Measurements from ENCODE around the gene PEX12. TPM values are rescaled to one million over a fixed set of nuclear protein-coding genes. Genes with fewer than 3 reads are reported as not detected.

PEX12 gene
- total and polyA plus RNA-seq, 9 of the 15 experiments (the other 6 are each of a cell fraction or from before 2014, with no cell fraction given), result 4.0 to 12.4 (median 6.4) TPM

GRCh38 chr17:35546487-35546886, 31.9 kb downstream of the PEX12 start (continued):
- TF ChIP-seq ZBTB26 (CRISPR knock-in tag; IDR thresholded peaks at IDR 0.05) (no peak), SAFB2 (IDR thresholded peaks at IDR 0.05; ENCODE audit: borderline replicate concordance, low read depth, low read length, severe bottlenecking) (no peak), NR1H2 (CRISPR knock-in tag; IDR thresholded peaks at IDR 0.05) (no peak), RB1 (IDR thresholded peaks at IDR 0.05; ENCODE audit: low read depth) (no peak), DNMT1 (IDR thresholded peaks at IDR 0.05) (no peak), SRSF7 (optimal IDR thresholded peaks at IDR 0.05; ENCODE audit: low read depth, low read length) (no peak), POLR2AphosphoS5 (IDR thresholded peaks at IDR 0.05; ENCODE audit: control insufficient read depth, insufficient read depth, low read depth, low read length) (no peak)

- Histone ChIP-seq H4K20me1 (replicated peaks; ENCODE audit: control insufficient read depth, insufficient read depth, low read length) (no peaks in the 10 kb centered on the region), H3K4me2 (ENCODE audit: insufficient read depth, low read length) (no peak overlapping the region), H3K9me1 (ENCODE audit: control insufficient read depth, insufficient read depth, low read length) (no peaks in the 10 kb centered on the region), H2AFZ (ENCODE audit: low read depth, low read length) (no peak overlapping the region), H3K27me3 (ENCODE audit: control insufficient read depth in 2 of 2, insufficient read depth in 2 of 2, low read length in 2 of 2) (no peaks in the 10 kb centered on the region), H3K79me2 (ENCODE audit: control insufficient read depth, insufficient read depth, low read length) (no peaks in the 10 kb centered on the region), H3K4me3 (no peak overlapping the region), H3K9ac (ENCODE audit: insufficient read depth in 1 of 2, low read depth in 2 of 2, low read length in 2 of 2) (no peak overlapping the region), H3K4me1 (replicated peaks in 1 of 2; ENCODE audit: control insufficient read depth in 2 of 2, insufficient read depth in 2 of 2, low read length in 2 of 2) (peaks cover 6 to 8% of the 10 kb centered on the region in 2 experiments; a peak in 3 of 5 replicates), H3K27ac (ENCODE audit: extremely low read depth, low read depth, low read length) (no peak overlapping the region), H3K9me3 (replicated peaks; ENCODE audit: control insufficient read depth, insufficient read depth, low read depth, low read length) (no peaks in the 10 kb centered on the region), H3K36me3 (ENCODE audit: control insufficient read depth, insufficient read depth, low read length) (no peaks in the 10 kb centered on the region; the same call in 2 of the 3 replicates)
- ChIA-PET CTCF (ENCODE audit: low intra/inter-chr PET ratio) (no interaction called here), POLR2A (interaction anchor here (0.7 to 2.5 kb wide), 3 partner anchors 9 to 47 kb away, joined by 3 to 14 read pairs (median 4); partner anchors contain the start of gene SLFN14)
- TF ChIP-seq ZFP30 (CRISPR knock-in tag; IDR thresholded peaks at IDR 0.05; ENCODE audit: borderline replicate concordance) (no peak), E4F1 (CRISPR knock-in tag; IDR thresholded peaks at IDR 0.05; ENCODE audit: borderline replicate concordance) (no peak), EGR1 (conservative IDR thresholded peaks at IDR 0.05) (no peak), ZNF41 (CRISPR knock-in tag; conservative IDR thresholded peaks at IDR 0.05) (no peak)
- in situ Hi-C loops (cut with MboI), result no loop called here
- ATAC-seq, result no peak
- BruUV-seq (replicated peaks), result no TSS peak
- intact Hi-C loops (cut with micrococcal nuclease), result no loop called here
- no peak for DNase-seq (ENCODE audit: extremely low read depth in 1 of 4, low spot score in 3 of 4)
- FAIRE-seq, result no peak
- WGBS (ENCODE audit: insufficient coverage, low coverage, missing lambda C conversion rate), result 30% methylated on average over 1 of the region's 1 CpG
Measured at GRCh38 chr17:35545150-35545549, 33.2 kb downstream of the PEX12 start.

Measured in K562 (cell line).